Panc1 (cell line): ENCODE measurements around the gene DNAJB5. TPM values are rescaled to one million over a fixed set of nuclear protein-coding genes. Genes with fewer than 3 reads are reported as not detected.

ENCODE experiments used
- ATAC-seq: fragments of 200-7000 bp; cut with Tn5 transposase; 2 replicates; pipeline ENCODE4 v1.9.1; 2020; ENCODE audit warnings: mild to moderate bottlenecking, moderate library complexity
- BruUV-seq: library from RNA; stranded (reverse); fragments of 400-500 nt; replicated peaks from 2 replicates; lab custom pipeline; 2021; lab: Mats Ljungman, UMichigan
- CTCF ChIA-PET: fragments of 300-600 bp; sonication (Branson Sonifier 250); formaldehyde crosslinking; loops from one replicate; lab custom pipeline; 2022; ENCODE audit warnings: antibody characterized with exemption; lab: Charles Lee
- POLR2A ChIA-PET: fragments of 300-600 bp; sonication (Branson Sonifier 250); formaldehyde crosslinking; loops from one replicate; lab custom pipeline; 2022; ENCODE audit warnings: antibody characterized with exemption; lab: Charles Lee
- DNase-seq: peaks from one replicate; pipeline ENCODE4 v3.0.0-alpha.2; 2010; ENCODE audit warnings: low read depth, low spot score
- H3K27ac ChIP-seq: 2 replicates; pipeline ENCODE4 v1.5.1; 2011; ENCODE audit warnings: mild to moderate bottlenecking, low read length, inconsistent platforms
- H3K27me3 ChIP-seq: fragments of 200-500 bp; sonication (Bioruptor generic); 2 replicates; pipeline ENCODE4 v1.6.0; 2014; ENCODE audit warnings: low read length, inconsistent platforms; ENCODE audit not compliant: control insufficient read depth, insufficient read depth
- H3K36me3 ChIP-seq: fragments of 200-500 bp; sonication (Bioruptor generic); 2 replicates; pipeline ENCODE4 v1.5.1; 2014; ENCODE audit warnings: inconsistent platforms, mild to moderate bottlenecking, low read length, moderate library complexity; ENCODE audit not compliant: control insufficient read depth, insufficient read depth
- H3K4me1 ChIP-seq: 2 replicates; pipeline ENCODE4 v1.5.1; 2011; ENCODE audit warnings: inconsistent platforms, mild to moderate bottlenecking, low read length, moderate library complexity; ENCODE audit not compliant: control insufficient read depth, insufficient read depth
- H3K4me3 ChIP-seq, 2 experiments: 2 replicates each; pipeline ENCODE4 v1.5.1; 2011 to 2012; ENCODE audit warnings: low read depth in 2 of 2, low read length in 2 of 2, mild to moderate bottlenecking in 2 of 2, inconsistent platforms in 1 of 2, moderate library complexity in 1 of 2
- H3K9me3 ChIP-seq: fragments of 200-500 bp; sonication (Bioruptor generic); 2 replicates; pipeline ENCODE4 v1.5.1; 2014; ENCODE audit warnings: low read depth, mild to moderate bottlenecking, inconsistent platforms, low read length, moderate library complexity; ENCODE audit not compliant: control insufficient read depth, insufficient read depth
- CTCF ChIP-seq: fragments of 450-650 bp; IDR thresholded peaks from 2 replicates; pipeline ENCODE4 v1.5.1; 2017; ENCODE audit warnings: mild to moderate bottlenecking
- POLR2AphosphoS5 ChIP-seq: IDR thresholded peaks from 2 replicates; pipeline ENCODE4 v1.6.1; 2012; ENCODE audit warnings: mild to moderate bottlenecking, low read depth, low read length, moderate library complexity
- REST ChIP-seq, 2 experiments: IDR thresholded peaks; 2 replicates each; pipeline ENCODE4 v1.6.1; 2011 to 2012; ENCODE audit warnings: low read depth in 2 of 2, control low read depth in 1 of 2, low read length in 1 of 2, mild to moderate bottlenecking in 1 of 2, moderate library complexity in 1 of 2; ENCODE audit not compliant: insufficient read depth in 1 of 2
- SIN3A ChIP-seq: IDR thresholded peaks from 2 replicates; pipeline ENCODE4 v1.6.1; 2012; ENCODE audit warnings: low read depth, mild to moderate bottlenecking, low read length, moderate library complexity, borderline replicate concordance; ENCODE audit not compliant: insufficient read depth
- TCF7L2 ChIP-seq: IDR thresholded peaks from 2 replicates; pipeline ENCODE4 v1.6.1; 2011; ENCODE audit warnings: mild to moderate bottlenecking, low read depth, low read length, inconsistent platforms
- in situ Hi-C: cut with HindIII; loops from 2 replicates; pipeline ENCODE4 v1.10.0; 2016; ENCODE audit warnings: low sequenced_read_pairs, low pct_unique_long_range_greater_than_20kb
- intact Hi-C: fragments of 100-400 bp; cut with micrococcal nuclease; formaldehyde crosslinking; loops from one replicate; pipeline ENCODE4 v1.10.0; 2022; ENCODE audit not compliant: unreplicated experiment
- total RNA-seq: library from RNA; stranded (reverse); gene quantifications from one replicate; pipeline ENCODE4 v1.2.1, GENCODE V29; 2021; ENCODE audit not compliant: unreplicated experiment

Gene DNAJB5
- total RNA-seq, 1 experiment from 2014 or later, result 9.7 TPM

GRCh38 chr9:34982361-34982760, 7.2 kb upstream of the DNAJB5 start:
- ATAC-seq (no peak), DNase-seq (no peak)
- H3K27ac ChIP-seq, result no peak overlapping the region
- POLR2A ChIA-PET, result no interaction called here
- TF ChIP-seq POLR2AphosphoS5, result no peak
- no peak for TF ChIP-seq REST (IDR thresholded peaks at IDR 0.05; ENCODE audit: insufficient read depth in 1 of 2, low read depth in 2 of 2, low read length in 1 of 2)
- TF ChIP-seq TCF7L2, result no peak
- no peak for TF ChIP-seq SIN3A
- no peak for TF ChIP-seq CTCF
- H3K9me3 ChIP-seq, result no peaks in the 10 kb centered on the region
- no peaks in the 10 kb centered on the region for H3K36me3 ChIP-seq
- H3K4me1 ChIP-seq, result no peaks in the 10 kb centered on the region
- no TSS peak for BruUV-seq
- no peak overlapping the region for H3K4me3 ChIP-seq
- in situ Hi-C loops (no loop called here), intact Hi-C loops (no loop called here)
- no peaks in the 10 kb centered on the region for H3K27me3 ChIP-seq
- CTCF ChIA-PET, result interaction anchor here (0.7 to 1.3 kb wide), 2 partner anchors 33 to 83 kb away, joined by 5 to 15 read pairs; no protein-coding TSS in a partner anchor

- no peak overlapping the region for H3K27ac ChIP-seq
- no peaks in the 10 kb centered on the region; the same call in 1 of the 2 replicates for H3K4me1 ChIP-seq
- CTCF ChIA-PET, result no interaction called here
- no peak for DNase-seq
- no peaks in the 10 kb centered on the region for H3K9me3 ChIP-seq
- ATAC-seq, result no peak
- no TSS peak for BruUV-seq
- POLR2A ChIA-PET, result no interaction called here
- H3K36me3 ChIP-seq, result no peaks in the 10 kb centered on the region
- no peak overlapping the region for H3K4me3 ChIP-seq
- TF ChIP-seq TCF7L2, result no peak
- TF ChIP-seq REST (IDR thresholded peaks at IDR 0.05; ENCODE audit: insufficient read depth in 1 of 2, low read depth in 2 of 2, low read length in 1 of 2), result no peak
- TF ChIP-seq CTCF, result no peak
- TF ChIP-seq SIN3A, result no peak
- intact Hi-C loops, result no loop called here
- H3K27me3 ChIP-seq, result no peaks in the 10 kb centered on the region
- in situ Hi-C loops, result no loop called here
Observed at GRCh38 chr9:34983209-34983608, 6.3 kb upstream of the DNAJB5 start.
